Choroid plexus epithelial cell (primary cell): ENCODE results near the gene TMED7.

ENCODE experiments used
- DNase-seq: peaks from one replicate; pipeline ENCODE4 v3.0.0-alpha.2; 2010; ENCODE audit warnings: low read depth
- H3K4me3 ChIP-seq: 2 replicates; pipeline ENCODE4 v1.5.1; 2011; ENCODE audit warnings: low read depth, mild to moderate bottlenecking, control low read depth, low read length, moderate library complexity
- CTCF ChIP-seq: conservative IDR thresholded peaks from 2 replicates; pipeline ENCODE4 v1.5.1; 2011; ENCODE audit warnings: low read depth, mild to moderate bottlenecking, control low read depth, inconsistent platforms, low read length, moderate library complexity

TMED7 gene

GRCh38 chr5:115644046-115644445 lies 18.2 kb upstream of the TMED7 start:
- no peak for TF ChIP-seq CTCF
- DNase-seq = no peak
- H3K4me3 ChIP-seq = no peak overlapping the region

GRCh38 chr5:115641948-115642347 lies 16.1 kb upstream of the TMED7 start:
- H3K4me3 ChIP-seq = no peak overlapping the region
- no peak for TF ChIP-seq CTCF
- DNase-seq = no peak

- DNase-seq = no peak
- H3K4me3 ChIP-seq = no peak overlapping the region
- no peak for TF ChIP-seq CTCF
These were observed 14.4 kb upstream of the TMED7 start for GRCh38 chr5:115640274-115640673.

GRCh38 chr5:115639377-115639776 lies 13.5 kb upstream of the TMED7 start:
- no peak overlapping the region for H3K4me3 ChIP-seq
- no peak for TF ChIP-seq CTCF
- DNase-seq = no peak

GRCh38 chr5:115637507-115637906 lies 11.7 kb upstream of the TMED7 start:
- no peak for DNase-seq
- H3K4me3 ChIP-seq = no peak overlapping the region
- TF ChIP-seq CTCF = no peak

GRCh38 chr5:115636008-115636407 lies 10.2 kb upstream of the TMED7 start:
- H3K4me3 ChIP-seq = no peak overlapping the region
- DNase-seq = no peak
- TF ChIP-seq CTCF = no peak

GRCh38 chr5:115634343-115635132 lies 8.7 kb upstream of the TMED7 start:
- H3K4me3 ChIP-seq = peak overlapping the region; percentile 45
- peak; percentile 97 for TF ChIP-seq CTCF
- DNase-seq = peak; percentile 91
